Glomerular endothelial cell (primary cell): ENCODE measurements around the gene GNB1L. TPM values are rescaled to one million over a fixed set of nuclear protein-coding genes. Genes with fewer than 3 reads are reported as not detected.

Experiments used
- DNase-seq: peaks from one replicate; pipeline ENCODE4 v3.0.0-alpha.2; 2011; ENCODE audit warnings: low read depth, low spot score; ENCODE audit errors: extremely low read depth
- total RNA-seq: library from RNA; depleted of rRNA; stranded (reverse); fragments of >200 nt; gene quantifications from 2 replicates; pipeline ENCODE4 v1.2.3, GENCODE V29; 2015

The GNB1L gene
- total RNA-seq, 1 donor from 2014 or later = 6.2 TPM

- no peak for DNase-seq
Observed at GRCh38 chr22:19740586-19740985, 114.1 kb downstream of the GNB1L start.

- no peak for DNase-seq
Observed at GRCh38 chr22:19739911-19740449, 114.7 kb downstream of the GNB1L start.

- no peak for DNase-seq
Observed at GRCh38 chr22:19739448-19739895, 115.2 kb downstream of the GNB1L start.

- no peak for DNase-seq
Observed at GRCh38 chr22:19738664-19739447, 115.8 kb downstream of the GNB1L start.

- DNase-seq = no peak
Observed at GRCh38 chr22:19737846-19738663, 116.6 kb downstream of the GNB1L start.

- DNase-seq = no peak
Observed at GRCh38 chr22:19735665-19736510, 118.8 kb downstream of the GNB1L start.

- no peak for DNase-seq
Observed at GRCh38 chr22:19734837-19735382, 119.8 kb downstream of the GNB1L start.

- no peak for DNase-seq
Observed at GRCh38 chr22:19734163-19734562, 120.5 kb downstream of the GNB1L start.

GRCh38 chr22:19733755-19734154 lies 120.9 kb downstream of the GNB1L start:
- DNase-seq = no peak

Other genes with a start within 250 kb of the GNB1L start
- gene SEPTIN5, start 140.4 kb downstream of the GNB1L start, total RNA-seq = 7.7 and 18.9 TPM in 2 replicates
- gene GP1BB, start 131.3 kb downstream of the GNB1L start, total RNA-seq = 0.78 and 8.8 TPM in 2 replicates
- gene TBX1, start 94.1 kb downstream of the GNB1L start, total RNA-seq = 0.63 and 3.6 TPM in 2 replicates
- 46.6 and 65.5 TPM in 2 replicates for gene RTL10, start within 50 bp of the GNB1L start, total RNA-seq
- 376 and 456 TPM in 2 replicates for gene COMT, start 86.9 kb upstream of the GNB1L start, total RNA-seq
- 47.6 and 104 TPM in 2 replicates for gene TXNRD2, start 86.9 kb upstream of the GNB1L start, total RNA-seq
- 152 and 191 TPM in 2 replicates for gene ARVCF, start 161.9 kb upstream of the GNB1L start, total RNA-seq
- gene TANGO2, start 166.2 kb upstream of the GNB1L start, total RNA-seq = 38.4 and 42.2 TPM in 2 replicates
- gene DGCR8, start 225.4 kb upstream of the GNB1L start, total RNA-seq = 27.1 and 40.9 TPM in 2 replicates